Activated naive CD4-positive, alpha-beta T cell treated with anti-CD3 and anti-CD28 coated beads, Interleukin-2, amount 50 U/mL, for 72 hours (primary cell): ENCODE measurements around the gene CKM. TPM values are rescaled to one million over a fixed set of nuclear protein-coding genes. Genes with fewer than 3 reads are reported as not detected.

Source experiments
- total RNA-seq, 2 donors: library from RNA; stranded (reverse); gene quantifications; one replicate each; pipeline ENCODE4 v1.2.3, GENCODE V29; 2022

The CKM gene
- total RNA-seq, 2 donors from 2014 or later, result not detected

Other genes starting within 250 kb of the CKM start
- gene ZNF296, start 246.4 kb downstream of the CKM start, total RNA-seq, result 1 to 10 TPM; 2.3 to 6.7 TPM
- gene GEMIN7, start 243.6 kb downstream of the CKM start, total RNA-seq, result 10 to 100 TPM in 1 of 2 donors, 1 to 10 TPM in 1; 8.3 to 54.3 TPM
- 10 to 100 TPM; 12.4 to 18.3 TPM for gene PPP1R37, start 229.7 kb downstream of the CKM start, total RNA-seq
- gene NKPD1, start 161.9 kb downstream of the CKM start, total RNA-seq, result under 1 TPM in 1 of 2 donors, not detected in 1; 0.14 TPM
- 10 to 100 TPM; 27.2 to 36.8 TPM for gene TRAPPC6A, start 144.6 kb downstream of the CKM start, total RNA-seq
- 10 to 100 TPM; 15.0 to 16.7 TPM for gene BLOC1S3, start 144.1 kb downstream of the CKM start, total RNA-seq
- not detected for gene EXOC3L2, start 77.5 kb downstream of the CKM start, total RNA-seq
- gene MARK4, start 71.6 kb downstream of the CKM start, total RNA-seq, result 10 to 100 TPM; 28.2 to 30.9 TPM
- gene KLC3, start 17.9 kb upstream of the CKM start, total RNA-seq, result under 1 TPM in 1 of 2 donors, not detected in 1; 0.35 TPM
- 10 to 100 TPM; 26.3 to 27.1 TPM for gene ERCC2, start 47.7 kb upstream of the CKM start, total RNA-seq
- gene PPP1R13L, start 82.2 kb upstream of the CKM start, total RNA-seq, result 10 to 100 TPM; 10.9 to 52.2 TPM
- 10 to 100 TPM in 1 of 2 donors, 1 to 10 TPM in 1; 6.8 to 14.1 TPM for gene POLR1G, start 83.8 kb upstream of the CKM start, total RNA-seq
- 10 to 100 TPM in 1 of 2 donors, 1 to 10 TPM in 1; 9.7 to 60.7 TPM for gene ERCC1, start 101.0 kb upstream of the CKM start, total RNA-seq
- 10 to 100 TPM; 19.9 to 37.6 TPM for gene FOSB, start 145.1 kb upstream of the CKM start, total RNA-seq
- gene RTN2, start 174.2 kb upstream of the CKM start, total RNA-seq, result 1 to 10 TPM; 3.2 to 5.1 TPM
- gene PPM1N, start 175.6 kb upstream of the CKM start, total RNA-seq, result 1 to 10 TPM; 1.5 to 7.4 TPM
- gene VASP, start 184.6 kb upstream of the CKM start, total RNA-seq, result 100 to 1,000 TPM in 1 of 2 donors, 10 to 100 TPM in 1; 76.8 to 156 TPM